HG03139 (cell line): ENCODE results near the gene TMCC2.

Experiments
- ATAC-seq: cut with Tn5 transposase; IDR thresholded peaks from one replicate; pipeline ENCODE4 v1.9.1; 2021; ENCODE audit not compliant: unreplicated experiment

The TMCC2 gene

GRCh38 chr1:205239078-205239477 lies 11.3 kb downstream of the TMCC2 start:
- ATAC-seq: no peak

GRCh38 chr1:205240118-205240517 lies 12.4 kb downstream of the TMCC2 start:
- no peak for ATAC-seq

GRCh38 chr1:205240569-205240968 lies 12.8 kb downstream of the TMCC2 start:
- no peak for ATAC-seq

GRCh38 chr1:205241366-205242030 lies 13.8 kb downstream of the TMCC2 start:
- ATAC-seq: no peak

GRCh38 chr1:205243350-205244191 lies 15.8 kb downstream of the TMCC2 start:
- ATAC-seq: no peak

GRCh38 chr1:205244384-205244783 lies 16.6 kb downstream of the TMCC2 start:
- ATAC-seq: no peak

GRCh38 chr1:205245096-205245495 lies 17.4 kb downstream of the TMCC2 start:
- ATAC-seq: no peak

- ATAC-seq: no peak
These were observed 18.8 kb downstream of the TMCC2 start for GRCh38 chr1:205246351-205247119.

- no peak for ATAC-seq
These were observed 19.6 kb downstream of the TMCC2 start for GRCh38 chr1:205247130-205247921.

- ATAC-seq: no peak
These were observed 21.3 kb downstream of the TMCC2 start for GRCh38 chr1:205248793-205249601.

- ATAC-seq: no peak
These were observed 21.9 kb downstream of the TMCC2 start for GRCh38 chr1:205249651-205250050.

GRCh38 chr1:205250699-205251098 lies 23.0 kb downstream of the TMCC2 start:
- ATAC-seq: no peak

GRCh38 chr1:205251576-205251975 lies 23.8 kb downstream of the TMCC2 start:
- ATAC-seq: no peak

GRCh38 chr1:205255941-205256780 lies 28.4 kb downstream of the TMCC2 start:
- ATAC-seq: no peak

- ATAC-seq: no peak
These were observed 29.3 kb downstream of the TMCC2 start for GRCh38 chr1:205256951-205257625.

- no peak for ATAC-seq
These were observed 30.0 kb downstream of the TMCC2 start for GRCh38 chr1:205257735-205258134.

- ATAC-seq: no peak
These were observed 30.5 kb downstream of the TMCC2 start for GRCh38 chr1:205258261-205258691.

- no peak for ATAC-seq
These were observed 31.0 kb downstream of the TMCC2 start for GRCh38 chr1:205258719-205259118.
